ENCODE measurements around the gene LONRF2.

LONRF2 gene

DNA sequence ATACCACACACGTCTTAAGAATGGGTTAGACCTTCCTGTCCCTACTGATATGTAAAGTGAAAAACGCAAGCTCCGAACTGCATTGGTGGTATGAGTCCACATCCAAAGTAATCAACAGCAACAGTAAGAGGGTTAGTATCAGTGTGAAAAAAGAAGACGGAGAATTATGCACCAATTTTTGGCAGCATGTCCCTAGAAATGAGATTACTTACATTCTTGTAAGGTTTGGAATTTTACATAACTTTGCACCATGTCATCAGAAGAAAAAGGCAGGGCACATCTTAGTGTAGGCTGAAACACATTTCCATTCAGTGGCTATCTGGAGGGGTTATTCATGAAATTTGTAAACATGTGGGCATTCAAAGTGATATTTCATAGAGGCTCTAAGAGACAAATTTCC, 88.2 kb downstream of the LONRF2 start:
- Histone ChIP-seq H3K27me3 (ENCODE audit: control insufficient read depth, insufficient read depth, low read length) (peaks cover 6% of the 10 kb centered on the region; the same call in 1 of the 2 replicates), H3K27ac (ENCODE audit: low read depth, low read length) (no peak overlapping the region), H3K36me3 (ENCODE audit: control insufficient read depth, insufficient read depth, low read length) (no peaks in the 10 kb centered on the region), H3K9ac (ENCODE audit: low read depth, low read length) (no peak overlapping the region), H3K4me3 (ENCODE audit: low read depth, low read length) (no peak overlapping the region), H3K4me1 (ENCODE audit: control insufficient read depth, insufficient read depth, low read length) (peaks cover 16% of the 10 kb centered on the region), H3K9me3 (ENCODE audit: control insufficient read depth, insufficient read depth, low read length) (no peaks in the 10 kb centered on the region)

DNA sequence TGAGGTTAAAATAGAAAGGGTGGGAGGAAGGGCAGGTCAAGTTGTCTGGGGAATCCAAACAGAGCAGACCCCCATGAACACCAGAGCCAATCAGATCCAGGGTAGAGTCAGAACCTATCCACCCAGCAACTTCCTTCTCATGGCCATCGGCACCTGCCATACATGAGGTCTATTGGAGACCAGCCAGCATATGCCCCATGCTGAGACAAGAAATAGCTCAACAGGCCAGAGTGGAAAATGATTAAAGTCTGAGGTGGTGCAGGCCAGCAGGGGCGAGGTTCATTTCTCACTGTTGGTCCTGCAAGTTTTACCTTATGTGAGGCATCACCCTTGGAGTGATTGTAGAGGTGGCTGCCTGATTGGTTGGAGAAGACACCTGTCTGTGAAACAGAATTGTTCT, 89.2 kb downstream of the LONRF2 start:
- no peaks in the 10 kb centered on the region for H3K9me3 ChIP-seq (ENCODE audit: control insufficient read depth, insufficient read depth, low read length)
- no peak overlapping the region for H3K9ac ChIP-seq (ENCODE audit: low read depth, low read length)
- H3K4me3 ChIP-seq (ENCODE audit: low read depth, low read length), result no peak overlapping the region
- no peak overlapping the region for H3K27ac ChIP-seq (ENCODE audit: low read depth, low read length)
- peaks cover 16% of the 10 kb centered on the region for H3K4me1 ChIP-seq (ENCODE audit: control insufficient read depth, insufficient read depth, low read length)
- no peaks in the 10 kb centered on the region for H3K36me3 ChIP-seq (ENCODE audit: control insufficient read depth, insufficient read depth, low read length)
- peaks cover 6% of the 10 kb centered on the region; the same call in 1 of the 2 replicates for H3K27me3 ChIP-seq (ENCODE audit: control insufficient read depth, insufficient read depth, low read length)

DNA sequence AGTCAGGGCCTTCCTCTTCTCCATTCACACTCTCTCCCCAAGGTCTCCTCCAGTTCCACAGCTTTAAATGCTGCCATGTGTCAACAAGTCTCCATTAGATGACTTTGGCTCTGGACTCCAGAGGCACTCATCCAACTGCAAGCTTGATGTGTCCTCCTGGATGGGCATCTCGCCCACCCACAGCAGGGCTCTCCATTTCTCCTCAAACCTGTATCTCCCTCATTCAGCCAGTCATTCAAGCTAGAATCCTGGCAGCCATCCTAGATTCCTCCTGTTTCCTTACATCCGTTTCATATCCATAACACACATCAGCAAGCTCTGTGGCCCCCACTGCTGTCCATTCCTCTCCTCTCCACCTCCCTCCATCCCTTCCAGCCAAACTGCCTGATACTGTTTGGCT, 91.5 kb downstream of the LONRF2 start:
- Histone ChIP-seq H3K36me3 (ENCODE audit: control insufficient read depth, insufficient read depth, low read length) (no peaks in the 10 kb centered on the region), H3K27me3 (ENCODE audit: control insufficient read depth, insufficient read depth, low read length) (no peaks in the 10 kb centered on the region), H3K27ac (ENCODE audit: low read depth, low read length) (no peak overlapping the region), H3K9ac (ENCODE audit: low read depth, low read length) (no peak overlapping the region), H3K9me3 (ENCODE audit: control insufficient read depth, insufficient read depth, low read length) (no peaks in the 10 kb centered on the region), H3K4me1 (ENCODE audit: control insufficient read depth, insufficient read depth, low read length) (peaks cover 16% of the 10 kb centered on the region), H3K4me3 (ENCODE audit: low read depth, low read length) (no peak overlapping the region)

DNA sequence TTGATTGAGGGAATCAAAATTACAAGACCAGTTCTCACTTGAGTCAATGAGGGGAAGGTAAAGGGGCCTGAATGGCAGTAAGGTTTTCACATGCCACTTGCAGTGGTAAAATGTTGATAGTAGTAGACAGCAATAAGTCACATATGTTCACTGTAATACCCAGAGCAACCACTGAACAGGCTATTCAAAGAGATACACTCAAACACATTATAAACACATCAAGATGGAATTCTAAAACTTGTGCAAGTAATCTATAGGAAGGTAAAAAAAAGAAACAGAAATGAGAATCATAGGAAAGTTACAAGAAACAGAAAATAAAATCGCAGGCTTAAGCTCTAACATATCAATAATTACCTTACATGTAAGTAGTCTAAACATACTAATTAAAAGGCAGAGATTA, 93.3 kb downstream of the LONRF2 start:
- Histone ChIP-seq H3K9ac (ENCODE audit: low read depth, low read length) (no peak overlapping the region), H3K36me3 (ENCODE audit: control insufficient read depth, insufficient read depth, low read length) (no peaks in the 10 kb centered on the region), H3K27ac (ENCODE audit: low read depth, low read length) (no peak overlapping the region), H3K4me3 (ENCODE audit: low read depth, low read length) (no peak overlapping the region), H3K27me3 (ENCODE audit: control insufficient read depth, insufficient read depth, low read length) (no peaks in the 10 kb centered on the region), H3K4me1 (ENCODE audit: control insufficient read depth, insufficient read depth, low read length) (peaks cover 1% of the 10 kb centered on the region; the same call in 1 of the 2 replicates), H3K9me3 (ENCODE audit: control insufficient read depth, insufficient read depth, low read length) (no peaks in the 10 kb centered on the region)

DNA sequence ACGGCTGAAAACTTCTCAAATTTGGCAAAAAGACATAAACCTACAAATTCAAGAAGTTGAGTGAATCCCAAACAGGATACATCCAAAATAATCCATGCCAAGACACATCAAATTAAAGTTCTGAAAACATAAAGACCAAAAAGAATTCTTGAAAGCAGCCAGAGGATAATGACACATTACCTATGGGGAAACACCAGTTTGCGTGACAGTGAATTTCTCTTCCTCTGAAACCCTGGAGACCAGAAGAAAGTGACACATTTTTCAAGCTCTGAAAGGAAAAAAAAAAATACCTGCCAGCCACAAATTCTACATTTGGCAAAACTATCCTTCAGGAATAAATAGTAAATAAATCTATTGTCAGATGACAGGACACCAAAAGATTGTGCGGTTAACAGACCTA, 93.9 kb downstream of the LONRF2 start:
- Histone ChIP-seq H3K9me3 (ENCODE audit: control insufficient read depth, insufficient read depth, low read length) (no peaks in the 10 kb centered on the region), H3K4me1 (ENCODE audit: control insufficient read depth, insufficient read depth, low read length) (no peaks in the 10 kb centered on the region), H3K4me3 (ENCODE audit: low read depth, low read length) (no peak overlapping the region), H3K36me3 (ENCODE audit: control insufficient read depth, insufficient read depth, low read length) (no peaks in the 10 kb centered on the region), H3K27ac (ENCODE audit: low read depth, low read length) (no peak overlapping the region), H3K27me3 (ENCODE audit: control insufficient read depth, insufficient read depth, low read length) (no peaks in the 10 kb centered on the region), H3K9ac (ENCODE audit: low read depth, low read length) (no peak overlapping the region)

DNA sequence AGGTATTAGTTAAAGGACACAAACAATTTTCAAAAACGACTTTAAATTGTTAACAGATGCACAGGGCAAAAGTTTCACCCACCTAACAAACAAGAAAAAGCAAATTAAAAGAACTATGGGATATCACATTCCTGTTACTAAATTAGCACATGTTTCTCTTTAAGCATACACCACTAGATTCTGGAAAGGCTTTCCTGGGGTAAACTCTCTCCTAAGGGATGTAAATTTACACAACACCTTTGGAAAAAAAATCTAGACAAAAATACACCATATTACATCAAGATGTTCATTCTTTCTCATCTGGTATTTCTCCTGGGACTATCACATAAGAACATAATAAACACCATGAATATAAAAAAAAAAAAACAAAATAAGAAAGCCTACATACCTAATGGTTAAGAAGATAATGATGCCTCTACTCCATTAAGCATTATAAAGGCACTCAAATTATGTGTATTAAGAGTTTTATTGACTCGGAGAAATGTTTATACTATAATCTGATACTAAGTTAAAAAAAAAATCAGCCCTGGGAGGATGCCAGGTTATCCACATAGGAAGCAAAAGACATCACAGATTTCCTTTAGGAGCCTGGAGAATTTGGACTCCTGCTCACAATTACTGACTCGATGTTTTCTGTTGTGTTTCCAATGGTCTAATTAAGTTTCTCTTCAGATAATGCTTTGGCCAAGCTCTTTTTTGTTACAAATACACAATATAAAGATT, 97.2 kb downstream of the LONRF2 start:
- Histone ChIP-seq H3K27me3 (ENCODE audit: control insufficient read depth, insufficient read depth, low read length) (no peaks in the 10 kb centered on the region), H3K9me3 (ENCODE audit: control insufficient read depth, insufficient read depth, low read length) (no peaks in the 10 kb centered on the region), H3K27ac (ENCODE audit: low read depth, low read length) (no peak overlapping the region), H3K4me1 (ENCODE audit: control insufficient read depth, insufficient read depth, low read length) (no peaks in the 10 kb centered on the region), H3K36me3 (ENCODE audit: control insufficient read depth, insufficient read depth, low read length) (no peaks in the 10 kb centered on the region), H3K9ac (ENCODE audit: low read depth, low read length) (no peak overlapping the region), H3K4me3 (ENCODE audit: low read depth, low read length) (no peak overlapping the region)

DNA sequence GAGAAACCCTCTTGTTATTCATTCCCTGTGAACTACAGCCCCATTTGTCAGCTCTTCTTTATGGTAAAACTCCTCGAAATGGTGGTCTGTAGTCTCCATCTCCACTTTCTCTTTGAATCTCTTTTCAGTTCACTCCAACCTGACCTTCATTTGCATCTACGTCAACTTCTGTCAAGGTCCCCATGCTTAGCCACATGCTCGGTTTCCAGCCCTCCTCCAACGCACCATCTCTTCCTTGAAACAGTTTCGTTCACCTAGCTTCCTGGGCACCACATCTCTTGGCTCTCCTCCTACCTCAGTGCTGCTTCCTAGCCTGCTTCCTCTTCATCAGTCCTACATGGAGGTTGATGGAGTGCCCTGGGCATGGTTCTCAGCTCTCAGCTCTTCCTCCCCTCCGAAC, 98.8 kb downstream of the LONRF2 start:
- H3K4me1 ChIP-seq (ENCODE audit: control insufficient read depth, insufficient read depth, low read length), result no peaks in the 10 kb centered on the region
- no peaks in the 10 kb centered on the region for H3K9me3 ChIP-seq (ENCODE audit: control insufficient read depth, insufficient read depth, low read length)
- H3K9ac ChIP-seq (ENCODE audit: low read depth, low read length), result no peak overlapping the region
- no peak overlapping the region for H3K4me3 ChIP-seq (ENCODE audit: low read depth, low read length)
- no peaks in the 10 kb centered on the region for H3K27me3 ChIP-seq (ENCODE audit: control insufficient read depth, insufficient read depth, low read length)
- H3K36me3 ChIP-seq (ENCODE audit: control insufficient read depth, insufficient read depth, low read length), result no peaks in the 10 kb centered on the region
- H3K27ac ChIP-seq (ENCODE audit: low read depth, low read length), result no peak overlapping the region

Measured in HUES48 (cell line).